ENCODE data around the gene ZNF628.
A peak's percentile ranks its signal among the peaks of the same experiment; 100 is the strongest.

GRCh38 chr19:55441319-55441691 lies 35.1 kb upstream of the ZNF628 start:
- TF ChIP-seq POLR2A (IDR thresholded peaks at IDR 0.05; ENCODE audit: low read depth, low read length): no peak
- no peak for TF ChIP-seq TAF1 (IDR thresholded peaks at IDR 0.05; ENCODE audit: low read depth, low read length)
- TF ChIP-seq SPI1 (IDR thresholded peaks at IDR 0.05; ENCODE audit: low read depth, low read length): peak; percentile 54

Data from GM12891 (cell line).